Measurements from ENCODE around the gene C20orf144. TPM values are rescaled to one million over a fixed set of nuclear protein-coding genes. Genes with fewer than 3 reads are reported as not detected.
"Not testable (repeated sequence)": the region's sequence is repeated elsewhere in the genome, so short reads cannot be mapped to it uniquely, and the experiment has no call there.

C20orf144 gene
- total RNA-seq, 1 donor from 2014 or later, result not detected

DNA sequence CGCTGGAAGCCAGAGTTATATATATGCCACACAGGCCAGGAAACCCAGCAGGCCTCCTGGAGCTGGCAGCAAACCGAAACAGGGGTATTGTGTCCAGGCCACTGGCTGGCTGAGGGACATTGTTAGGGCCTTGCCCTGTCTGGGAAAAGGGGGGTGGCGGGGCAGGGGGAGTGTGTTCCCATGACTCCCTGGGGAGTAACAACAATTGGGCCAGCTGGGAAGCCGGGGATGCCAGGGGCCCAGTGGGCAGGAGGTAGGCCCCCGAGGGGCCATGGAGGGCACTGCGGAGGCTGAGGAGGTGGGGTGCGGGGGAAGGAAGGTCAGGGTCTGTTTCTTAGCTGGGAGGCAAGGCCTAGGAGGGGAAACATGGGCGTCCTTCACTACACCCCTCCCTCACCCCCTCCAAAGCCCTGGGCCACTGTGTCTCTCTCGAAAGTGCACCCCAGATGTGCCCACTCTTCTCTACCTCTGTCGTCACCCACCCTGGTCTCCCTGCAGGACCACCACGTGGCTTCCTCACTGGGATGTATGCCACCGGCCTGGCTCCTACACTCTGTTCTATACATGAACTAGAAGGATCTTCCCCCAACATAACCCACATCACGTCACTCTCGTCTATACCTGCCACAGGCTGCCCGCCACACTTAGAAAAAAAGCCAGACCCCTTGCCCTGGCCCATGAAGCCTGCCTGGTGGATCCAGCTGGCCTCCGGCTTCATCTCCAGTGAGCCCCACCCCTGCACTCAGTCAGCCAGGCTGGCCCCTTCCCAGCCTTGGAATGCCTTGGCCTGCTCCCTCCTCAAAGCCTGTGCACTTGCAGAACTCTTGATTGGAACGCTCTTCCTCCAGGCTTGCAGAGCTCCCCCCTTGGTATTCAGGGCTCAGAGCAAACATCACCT, 31.9 kb downstream of the C20orf144 start:
- DNase-seq (ENCODE audit: low spot score), result no peak

DNA sequence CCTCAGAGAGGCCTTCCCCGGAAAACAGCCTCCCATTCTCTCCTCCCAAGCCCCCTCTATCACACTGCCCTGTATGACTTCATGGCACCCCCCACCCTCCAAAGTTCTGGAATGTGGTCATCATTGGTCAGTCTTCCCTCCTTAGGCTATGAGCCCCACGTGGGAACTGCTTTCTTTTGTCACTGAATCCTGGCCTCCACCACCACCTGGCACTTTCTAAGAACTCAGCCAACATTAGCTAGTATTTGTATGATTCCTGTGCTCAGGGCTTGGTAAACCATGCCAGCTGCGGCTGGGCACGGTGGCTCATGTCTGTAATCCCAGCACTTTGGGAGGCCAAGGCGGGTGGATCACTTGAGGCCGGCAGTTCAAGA, 32.5 kb downstream of the C20orf144 start:
- no peak for DNase-seq (ENCODE audit: low spot score)

DNA sequence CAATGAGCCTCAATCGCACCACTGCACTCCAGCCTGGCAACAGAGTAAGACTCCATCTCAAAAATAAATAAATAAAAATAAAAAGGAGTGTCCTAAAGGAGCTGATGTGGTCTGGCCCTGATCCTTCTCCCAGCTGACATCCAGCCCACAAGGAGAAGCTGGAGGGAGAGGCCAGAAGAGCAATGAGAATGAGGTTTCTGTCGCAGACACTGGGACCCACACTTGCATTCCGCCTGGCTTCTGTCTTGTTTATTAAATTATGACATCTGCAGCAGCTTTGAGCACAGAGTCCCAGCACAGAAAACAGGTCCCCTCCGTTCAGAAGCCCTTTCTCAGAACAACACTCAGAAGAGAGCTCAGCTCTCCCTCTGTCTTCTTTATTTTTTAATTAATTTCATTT, 34.3 kb downstream of the C20orf144 start:
- no peak for DNase-seq (ENCODE audit: low spot score)

- DNase-seq (ENCODE audit: low spot score), result no peak
Measured at GRCh38 chr20:33697129-33697528, 35.0 kb downstream of the C20orf144 start.

DNA sequence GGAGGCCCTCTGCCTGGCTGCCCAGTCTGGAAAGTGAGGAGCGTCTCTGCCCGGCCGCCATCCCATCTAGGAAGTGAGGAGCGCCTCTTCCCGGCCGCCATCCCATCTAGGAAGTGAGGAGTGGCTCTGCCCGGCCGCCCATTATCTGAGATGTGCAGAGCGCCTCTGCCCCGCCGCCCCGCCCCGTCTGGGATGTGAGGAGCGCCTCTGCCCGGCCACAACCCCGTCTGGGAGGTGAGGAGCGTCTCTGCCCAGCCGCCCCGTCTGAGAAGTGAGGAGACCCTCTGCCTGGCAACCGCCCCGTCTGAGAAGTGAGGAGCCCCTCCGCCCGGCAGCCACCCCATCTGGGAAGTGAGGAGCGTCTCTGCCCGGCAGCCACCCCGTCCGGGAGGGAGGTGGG, 36.8 kb downstream of the C20orf144 start:
- not testable (repeated sequence) for DNase-seq (ENCODE audit: low spot score)

GRCh38 chr20:33700696-33701441, 38.7 kb downstream of the C20orf144 start:
- DNase-seq (ENCODE audit: low spot score), result not testable (repeated sequence)

- no peak for DNase-seq (ENCODE audit: low spot score)
Measured at GRCh38 chr20:33701629-33702450, 39.7 kb downstream of the C20orf144 start.

DNA sequence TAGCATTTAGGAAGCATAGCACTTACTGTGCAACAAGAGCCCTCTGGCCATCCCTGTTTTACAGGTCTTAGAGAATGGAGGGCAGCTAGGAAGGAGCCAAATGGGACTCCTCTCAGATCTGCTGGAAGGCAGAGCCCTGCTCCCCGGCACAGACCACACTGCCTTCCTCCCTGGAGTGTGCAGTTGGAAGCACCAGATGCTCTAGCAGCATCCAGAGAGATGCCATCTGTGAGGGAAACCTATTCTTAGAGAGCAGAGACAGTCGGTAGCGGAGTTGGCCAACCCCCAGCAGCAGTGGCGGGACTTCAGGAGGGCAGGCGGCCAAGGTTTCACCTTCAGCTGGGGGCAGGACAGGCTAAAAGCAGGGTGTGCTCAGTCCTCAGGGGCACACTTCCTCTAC, 40.7 kb downstream of the C20orf144 start:
- DNase-seq (ENCODE audit: low spot score), result no peak

- no peak for DNase-seq (ENCODE audit: low spot score)
Measured at GRCh38 chr20:33703498-33704137, 41.5 kb downstream of the C20orf144 start.

DNA sequence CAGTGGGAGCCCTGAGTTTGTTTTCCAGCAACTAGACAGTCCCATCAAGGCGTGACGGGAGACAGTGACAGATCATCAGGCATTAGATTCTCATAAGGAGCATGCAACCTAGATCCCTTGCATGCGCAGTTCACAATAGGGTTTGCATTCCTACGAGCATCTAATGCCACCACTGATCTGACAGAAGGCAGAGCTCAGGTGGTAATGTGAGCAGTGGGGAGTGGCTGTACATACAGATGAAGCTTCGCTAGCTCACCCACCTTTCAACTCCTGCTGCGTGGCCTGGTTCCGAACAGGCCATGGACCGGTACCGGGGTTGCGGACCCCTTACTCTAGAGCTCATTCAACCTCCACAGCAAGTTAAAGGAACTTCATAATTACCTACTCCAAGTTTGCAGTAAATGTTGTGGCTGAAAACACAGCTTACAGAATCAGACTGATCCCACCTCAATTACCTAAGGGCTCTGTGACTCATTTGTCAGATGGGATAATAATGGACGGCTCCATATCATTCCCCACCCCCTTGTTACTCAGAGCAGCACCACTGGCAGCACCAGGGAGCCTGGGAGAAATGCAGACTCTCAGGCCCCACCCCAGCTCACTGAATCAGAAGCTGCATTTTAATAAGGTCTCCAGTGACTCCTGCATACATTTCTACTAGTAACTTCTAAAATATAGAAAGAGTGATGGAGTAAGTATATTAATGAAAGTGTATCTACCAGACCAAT, 42.2 kb downstream of the C20orf144 start:
- no peak for DNase-seq (ENCODE audit: low spot score)

DNA sequence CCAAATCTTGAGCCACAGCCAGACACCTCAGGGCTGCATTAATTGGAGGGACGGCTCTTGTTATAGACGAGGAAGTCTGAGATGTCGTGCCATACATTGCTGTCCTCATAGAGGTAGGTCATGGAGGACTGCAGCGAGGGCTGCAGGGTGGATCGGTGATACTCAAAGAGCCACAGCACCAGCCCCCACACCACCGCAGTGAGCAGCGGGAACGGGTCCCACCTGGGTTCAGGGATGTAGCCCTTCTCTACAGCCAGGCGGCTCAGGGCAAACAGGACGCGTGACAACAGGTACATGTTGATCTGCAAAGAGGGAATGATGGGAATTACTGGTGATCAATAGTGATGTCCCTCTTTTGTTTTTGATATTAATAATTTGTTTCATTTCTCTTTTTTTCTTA, 45.5 kb downstream of the C20orf144 start:
- DNase-seq (ENCODE audit: low spot score), result no peak

DNA sequence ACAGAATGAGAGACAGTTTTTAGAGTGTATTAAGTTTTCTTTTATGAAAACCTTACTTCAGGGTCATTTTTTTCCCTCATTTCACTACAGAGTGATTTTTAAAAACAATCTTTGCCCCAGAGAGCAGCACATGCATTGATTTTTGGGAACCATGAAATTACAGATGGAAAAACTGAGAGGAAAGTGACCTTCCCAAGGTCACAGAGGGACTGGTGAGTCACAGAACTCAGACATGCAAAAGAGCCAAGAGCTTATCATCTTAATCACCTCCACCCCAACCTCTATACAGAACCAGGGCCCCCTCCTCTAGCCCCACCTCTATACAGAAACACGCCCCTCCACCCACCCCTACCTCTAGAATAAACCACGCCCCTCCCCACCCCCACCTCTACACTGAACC, 47.3 kb downstream of the C20orf144 start:
- no peak for DNase-seq (ENCODE audit: low spot score)

DNA sequence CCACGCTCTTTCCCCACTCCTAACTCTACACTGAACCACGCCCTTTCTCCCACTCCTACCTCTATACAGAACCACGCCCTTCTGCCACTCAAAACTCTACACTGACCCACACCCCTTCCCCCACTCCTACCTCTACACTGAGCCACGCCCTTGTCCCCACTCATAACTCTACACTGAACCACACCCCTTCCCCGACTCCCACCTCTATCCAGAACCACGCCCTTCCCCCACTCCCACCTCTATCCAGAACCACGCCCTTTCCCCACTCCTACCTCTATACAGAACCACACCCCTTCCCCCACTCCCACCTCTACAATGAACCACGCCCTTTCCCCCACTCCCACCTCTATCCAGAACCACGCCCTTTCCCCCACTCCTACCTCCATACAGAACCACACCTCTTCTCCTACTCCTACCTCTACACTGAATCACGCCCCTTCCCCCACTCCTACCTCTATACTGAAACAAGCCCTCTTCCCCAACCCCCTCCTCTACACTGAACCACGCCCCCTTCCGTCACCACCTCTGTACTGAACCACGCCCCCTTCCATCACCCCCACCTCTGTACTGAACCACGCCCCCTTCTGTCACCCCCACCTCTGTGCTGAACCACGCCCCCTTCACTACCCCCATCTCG, 47.9 kb downstream of the C20orf144 start:
- no peak for DNase-seq (ENCODE audit: low spot score)

GRCh38 chr20:33710681-33711445, 48.7 kb downstream of the C20orf144 start:
- DNase-seq (ENCODE audit: low spot score), result no peak

GRCh38 chr20:33711446-33711738, 49.3 kb downstream of the C20orf144 start:
- no peak for DNase-seq (ENCODE audit: low spot score)

Other genes starting within 250 kb of the C20orf144 start
- 9.6 TPM for gene SNTA1, start 218.6 kb upstream of the C20orf144 start, total RNA-seq
- 20.7 TPM for gene CBFA2T2, start 172.2 kb upstream of the C20orf144 start, total RNA-seq
- 3.6 TPM for gene ACTL10, start 4.6 kb downstream of the C20orf144 start, total RNA-seq
- 38.6 TPM for gene NECAB3, start 12.1 kb downstream of the C20orf144 start, total RNA-seq
- 2.0 TPM for gene E2F1, start 24.1 kb downstream of the C20orf144 start, total RNA-seq
- 19.5 TPM for gene PXMP4, start 58.0 kb downstream of the C20orf144 start, total RNA-seq
- 4.8 TPM for gene ZNF341, start 69.7 kb downstream of the C20orf144 start, total RNA-seq
- gene CHMP4B, start 149.0 kb downstream of the C20orf144 start, total RNA-seq, result 124 TPM

Data from ureter (tissue), 1 donor.